GM18868 (cell line): ENCODE data around the gene RPN1.

Source experiments
- ATAC-seq: cut with Tn5 transposase; IDR thresholded peaks from one replicate; pipeline ENCODE4 v1.9.1; 2021; ENCODE audit warnings: mild to moderate bottlenecking, moderate library complexity; ENCODE audit not compliant: unreplicated experiment

RPN1 gene

DNA sequence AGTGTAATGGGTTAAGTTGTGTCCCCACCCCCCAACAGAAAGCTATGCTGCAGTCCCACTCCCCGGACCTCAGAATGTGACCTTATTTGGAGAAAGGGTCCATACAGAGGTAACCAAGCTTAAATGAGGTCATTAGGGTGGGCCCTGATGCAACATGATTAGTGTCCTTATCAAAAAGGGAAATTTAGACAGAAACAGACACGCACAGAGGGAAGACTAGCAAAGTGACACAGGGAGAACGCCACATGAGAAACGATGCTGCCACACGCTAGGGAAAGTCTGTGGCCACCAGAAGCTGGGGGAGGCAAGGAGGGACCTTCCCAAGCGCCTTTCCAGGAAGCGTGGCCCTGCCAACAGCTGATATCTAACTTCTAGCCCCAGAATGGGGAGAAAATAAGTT, 65.4 kb downstream of the RPN1 start:
- no peak for ATAC-seq

DNA sequence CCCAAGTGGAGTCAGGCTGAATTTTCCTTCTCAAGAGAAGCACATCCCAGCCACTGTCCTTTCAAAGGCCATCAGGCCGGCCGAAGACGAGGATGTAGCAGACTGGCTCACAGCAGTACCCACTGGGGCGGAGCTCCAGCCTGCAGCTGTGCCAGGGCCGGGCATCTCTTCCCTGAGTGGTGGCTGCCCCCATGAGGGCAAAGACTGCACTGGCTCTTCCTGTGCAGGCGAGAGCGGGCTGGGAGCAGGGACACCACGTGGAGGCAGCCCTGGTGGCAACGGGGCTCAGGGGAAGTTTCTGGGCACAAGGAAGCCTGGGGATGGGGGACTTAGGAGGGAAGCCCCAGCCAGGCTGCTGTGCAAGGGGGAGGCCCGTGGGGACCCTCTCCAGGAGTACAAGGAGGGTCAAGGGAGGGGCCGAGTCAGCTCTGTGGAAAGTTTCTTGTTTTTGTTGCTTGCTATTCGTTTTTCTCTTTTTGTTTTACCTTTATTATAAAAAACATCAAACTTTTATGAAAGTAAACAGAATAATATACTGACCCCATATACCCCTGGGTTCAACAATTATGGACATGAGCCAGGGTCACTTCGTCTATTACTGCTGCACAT, 66.1 kb downstream of the RPN1 start:
- ATAC-seq = peak; percentile 67

DNA sequence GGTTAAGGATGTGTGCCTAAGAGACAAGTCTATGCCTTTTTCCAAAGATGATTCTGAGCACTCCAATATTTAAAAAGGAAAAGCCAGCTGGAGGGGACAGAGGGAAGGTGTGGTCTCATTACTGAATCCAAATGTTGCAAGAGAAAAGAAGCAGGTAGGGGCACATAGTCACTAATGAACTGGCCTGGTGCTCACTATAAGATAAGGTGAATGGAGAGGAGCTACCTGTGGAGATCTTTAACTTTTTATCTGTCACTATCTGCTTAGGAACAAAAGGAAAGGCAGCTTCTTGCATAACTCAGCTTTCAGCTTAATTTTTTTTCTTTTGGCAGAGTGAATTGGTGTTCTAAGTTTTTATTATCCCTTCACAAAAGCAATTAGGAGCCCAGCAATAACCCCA, 69.1 kb downstream of the RPN1 start:
- ATAC-seq = no peak

DNA sequence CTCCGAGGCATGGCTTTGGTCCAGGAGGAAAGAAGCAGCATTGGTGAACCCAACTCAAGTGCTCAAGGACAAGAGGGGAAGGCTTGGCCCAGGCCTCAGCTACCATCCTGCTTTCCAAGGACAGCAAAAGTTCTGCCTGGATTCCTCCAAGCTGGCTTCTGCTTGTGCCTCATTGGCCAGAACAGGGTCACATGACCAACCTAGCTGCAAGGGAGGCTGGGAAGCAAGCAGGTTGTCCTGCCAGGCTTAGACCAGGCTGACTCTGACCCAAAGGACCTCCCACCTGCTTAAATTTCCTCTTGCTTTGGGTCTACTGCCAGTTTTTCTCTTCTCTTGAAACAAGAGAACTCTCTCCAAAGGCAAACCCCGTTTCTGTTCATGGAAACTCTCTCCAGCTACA, 70.7 kb downstream of the RPN1 start:
- no peak for ATAC-seq

DNA sequence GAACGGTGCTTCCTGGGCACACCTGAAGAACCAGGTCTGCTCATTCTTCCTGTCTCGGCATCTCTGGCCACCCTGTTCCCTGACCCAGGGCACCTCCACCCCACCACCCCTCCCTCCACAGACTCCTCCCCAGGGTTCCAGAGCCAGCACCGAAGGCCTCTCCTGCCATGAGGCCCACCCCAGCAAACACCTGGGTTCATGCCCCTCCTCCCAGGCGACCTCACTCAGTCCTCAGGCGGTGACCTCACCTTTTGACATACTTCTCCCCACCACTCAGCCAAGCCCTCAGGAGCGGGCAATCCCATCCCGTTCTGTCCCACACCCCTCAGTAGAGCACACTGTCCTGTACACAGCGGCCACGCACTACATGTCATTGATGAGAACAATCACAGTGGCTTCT, 72.3 kb downstream of the RPN1 start:
- ATAC-seq = no peak

DNA sequence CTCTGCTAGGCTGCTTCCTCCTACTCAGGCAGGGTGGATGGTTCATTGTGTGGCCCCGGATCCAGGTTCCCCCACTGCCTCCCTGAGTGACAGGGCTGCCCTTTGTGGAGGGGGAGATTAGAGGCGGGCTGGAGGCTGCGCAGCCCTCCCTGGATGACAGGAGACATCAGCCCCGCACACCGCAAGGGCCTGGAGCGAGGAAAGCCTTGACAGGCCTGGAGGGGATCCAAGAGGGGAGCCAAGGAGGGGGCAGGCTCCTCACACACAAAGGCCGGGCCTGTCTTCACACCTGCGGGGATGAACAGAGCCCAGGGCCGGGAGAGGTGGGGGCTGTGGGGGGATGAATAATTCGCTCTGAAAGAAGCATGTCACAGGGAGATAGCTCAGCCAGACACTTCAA, 72.9 kb downstream of the RPN1 start:
- ATAC-seq = no peak

DNA sequence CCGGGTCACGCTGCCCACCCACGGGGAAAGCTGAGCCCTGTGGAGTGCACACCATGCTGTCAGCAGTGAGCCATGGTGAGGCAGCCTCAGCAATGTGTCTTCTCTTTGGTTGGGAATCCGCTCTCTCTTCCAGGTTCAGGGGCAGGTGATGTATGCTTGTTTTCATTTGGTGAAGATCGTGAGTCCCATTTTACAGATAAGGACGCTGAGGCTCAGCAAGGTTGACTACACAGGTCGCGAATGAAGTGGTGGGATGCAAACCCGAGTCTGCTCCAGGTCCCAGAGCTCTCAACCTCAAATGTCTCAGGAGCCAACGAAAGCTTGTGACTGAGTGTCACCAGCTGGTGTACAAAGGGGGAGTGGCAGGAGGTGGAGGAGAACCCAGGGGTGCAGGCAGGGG, 74.3 kb downstream of the RPN1 start:
- no peak for ATAC-seq

DNA sequence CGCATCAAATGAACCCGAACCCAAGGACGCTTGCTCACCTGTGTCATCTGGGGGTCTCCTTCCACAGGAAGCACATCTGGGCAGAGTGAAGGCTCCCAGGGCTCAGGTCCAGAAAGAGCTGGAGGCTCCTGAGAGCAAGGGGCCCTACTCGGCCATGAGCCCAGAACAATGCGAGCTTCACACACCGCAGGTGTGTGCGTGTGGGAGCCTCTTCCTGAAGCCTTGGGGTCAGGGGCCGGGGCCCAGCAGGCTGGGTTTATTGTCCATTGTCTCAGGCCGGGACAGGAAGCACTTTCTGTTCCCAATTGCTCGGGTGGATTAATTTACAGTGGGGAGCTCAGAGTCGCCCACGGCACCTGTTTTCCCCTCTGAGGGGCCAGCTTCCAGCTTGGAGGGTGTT, 74.8 kb downstream of the RPN1 start:
- ATAC-seq = no peak

DNA sequence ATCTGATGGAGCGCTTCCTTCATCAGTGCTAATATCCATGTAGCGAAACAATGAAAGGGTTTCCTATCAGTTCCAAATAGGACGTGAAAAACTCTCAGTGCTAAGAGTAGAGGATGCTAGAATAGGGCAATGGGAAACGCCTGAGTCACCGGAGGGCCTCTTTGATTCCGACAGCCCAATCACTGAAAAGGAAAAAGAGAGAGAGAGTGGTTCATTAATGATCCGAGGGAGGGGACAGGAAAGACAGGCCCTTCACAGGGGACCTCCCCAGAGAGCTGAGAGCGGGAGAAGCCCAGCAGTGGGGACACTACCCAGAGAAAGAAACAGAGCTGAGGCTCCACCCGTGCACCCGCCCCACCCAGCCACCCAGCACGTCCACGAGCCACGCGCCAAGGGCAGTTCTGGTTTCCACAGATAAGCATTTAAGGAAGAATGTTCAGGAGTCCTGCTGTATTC, 76.9 kb downstream of the RPN1 start:
- ATAC-seq = no peak

DNA sequence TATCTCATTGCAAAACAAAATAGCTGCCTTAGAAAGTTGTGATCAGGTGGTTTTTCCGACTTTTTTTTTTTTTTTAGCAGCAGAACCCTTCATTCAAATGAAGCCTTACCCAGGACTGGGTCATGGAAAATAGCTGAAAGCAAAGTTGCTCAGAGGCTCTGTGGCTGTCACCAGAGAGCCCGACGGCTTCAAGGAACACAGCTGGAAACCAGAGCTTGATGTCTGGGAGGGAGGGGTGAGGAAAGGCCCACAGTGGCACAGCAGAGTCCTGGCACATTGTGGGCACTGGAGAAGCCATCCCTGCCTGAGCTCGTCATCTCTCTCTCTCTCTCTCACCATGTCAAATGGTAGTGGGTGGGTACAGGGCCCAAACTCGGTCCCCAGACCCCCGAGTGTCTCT, 77.5 kb downstream of the RPN1 start:
- ATAC-seq = no peak

DNA sequence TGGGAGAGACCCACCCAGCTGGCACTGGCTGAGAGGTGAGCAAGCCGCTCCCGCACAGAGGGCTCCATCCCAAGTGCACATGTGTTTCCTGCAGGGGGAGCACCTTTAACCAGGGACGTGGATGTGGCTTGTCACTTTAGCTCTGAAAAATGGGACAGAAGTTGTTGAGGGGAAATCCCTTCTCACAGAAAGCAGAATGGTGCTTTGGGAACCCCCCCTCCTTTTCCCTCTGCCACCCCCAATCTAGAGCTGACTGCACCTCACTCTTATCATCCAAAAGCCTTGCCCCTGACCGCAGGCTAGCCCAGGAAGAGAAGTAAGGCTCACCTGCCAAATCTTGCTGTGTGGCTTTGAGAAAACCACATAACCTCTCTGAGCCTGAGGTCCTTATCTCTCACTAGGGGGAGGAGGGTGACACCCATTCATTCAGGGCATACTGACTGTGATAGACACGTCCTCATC, 77.9 kb downstream of the RPN1 start:
- ATAC-seq = no peak

DNA sequence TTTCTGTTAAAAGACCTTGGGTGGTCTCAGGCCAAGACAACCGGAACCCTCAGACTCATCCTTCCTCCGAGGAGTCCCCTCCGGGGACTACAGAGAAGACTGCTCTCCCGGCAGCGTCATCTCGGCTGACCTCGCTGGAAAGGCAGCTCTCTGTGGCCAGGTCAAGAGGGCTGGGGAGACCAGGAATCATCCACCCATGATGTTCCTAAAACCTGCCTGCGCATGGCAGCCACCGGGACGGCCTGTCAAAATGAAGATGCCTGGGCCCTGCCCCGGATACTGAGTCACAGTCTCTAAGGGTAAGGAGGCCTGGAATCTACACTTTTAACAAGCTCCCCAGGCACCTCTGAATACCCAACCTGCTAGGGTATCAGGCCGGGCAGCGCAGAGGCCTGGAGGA, 78.6 kb downstream of the RPN1 start:
- ATAC-seq = no peak
